ENCODE results near the gene PTPN21. TPM values are rescaled to one million over a fixed set of nuclear protein-coding genes. Genes with fewer than 3 reads are reported as not detected.

PTPN21 gene
- total and polyA plus RNA-seq, 2 donors, result 0.99 to 3.5 TPM

- Histone ChIP-seq H3K36me3 (ENCODE audit: control insufficient read depth in 2 of 2, insufficient read depth in 2 of 2, low read length in 1 of 2) (no peaks in the 10 kb centered on the region), H3K4me3 (ENCODE audit: low read length in 2 of 2) (no peak overlapping the region), H3K4me1 (ENCODE audit: control insufficient read depth in 2 of 2, insufficient read depth in 2 of 2, low read length in 2 of 2) (no peaks in the 10 kb centered on the region), H3K9me3 (ENCODE audit: control insufficient read depth in 2 of 2, insufficient read depth in 1 of 2, low read length in 1 of 2) (peaks cover 0 to 4% of the 10 kb centered on the region in 2 donors), H3K27me3 (ENCODE audit: control insufficient read depth in 2 of 2, insufficient read depth in 1 of 2, low read length in 1 of 2) (no peaks in the 10 kb centered on the region), H3K27ac (ENCODE audit: low read depth in 1 of 2, low read length in 1 of 2) (no peak overlapping the region)
- no peak for DNase-seq (ENCODE audit: low read depth in 6 of 9, low spot score in 9 of 9)
- 94% methylated on average over 3 of the region's 3 CpGs for WGBS
Measured at GRCh38 chr14:88482524-88482923, 72.3 kb downstream of the PTPN21 start.

GRCh38 chr14:88481794-88482193, 73.0 kb downstream of the PTPN21 start:
- no peaks in the 10 kb centered on the region for H3K36me3 ChIP-seq (ENCODE audit: control insufficient read depth in 2 of 2, insufficient read depth in 2 of 2, low read length in 1 of 2)
- no peaks in the 10 kb centered on the region for H3K27me3 ChIP-seq (ENCODE audit: control insufficient read depth in 2 of 2, insufficient read depth in 1 of 2, low read length in 1 of 2)
- peaks cover 0 to 4% of the 10 kb centered on the region in 2 donors for H3K9me3 ChIP-seq (ENCODE audit: control insufficient read depth in 2 of 2, insufficient read depth in 1 of 2, low read length in 1 of 2)
- no peak overlapping the region for H3K27ac ChIP-seq (ENCODE audit: low read depth in 1 of 2, low read length in 1 of 2)
- H3K4me3 ChIP-seq (ENCODE audit: low read length in 2 of 2), result no peak overlapping the region
- DNase-seq (ENCODE audit: low read depth in 6 of 9, low spot score in 9 of 9), result no peak
- WGBS, result 95% methylated on average over 7 of the region's 7 CpGs
- no peaks in the 10 kb centered on the region for H3K4me1 ChIP-seq (ENCODE audit: control insufficient read depth in 2 of 2, insufficient read depth in 2 of 2, low read length in 2 of 2)

DNA sequence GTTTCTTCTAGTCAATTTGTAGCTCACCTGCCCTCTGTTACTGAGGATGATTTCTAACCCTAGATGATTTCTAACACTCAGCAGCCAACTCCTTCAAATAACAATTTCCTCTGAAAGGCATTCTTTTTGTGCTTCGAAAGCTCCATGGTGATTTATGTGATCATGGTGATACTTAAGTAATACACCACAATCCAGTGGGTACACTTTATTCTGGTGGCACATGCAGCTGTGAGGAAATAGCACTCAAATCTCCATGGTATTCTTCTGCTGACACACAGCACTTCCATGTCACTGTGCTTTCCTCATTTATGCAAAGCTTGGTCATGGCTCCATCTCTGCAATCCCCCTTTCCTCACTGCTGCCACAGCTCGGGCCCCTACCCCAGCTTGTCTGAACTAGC, 73.7 kb downstream of the PTPN21 start:
- no peaks in the 10 kb centered on the region for H3K27me3 ChIP-seq (ENCODE audit: control insufficient read depth in 2 of 2, insufficient read depth in 1 of 2, low read length in 1 of 2)
- DNase-seq (ENCODE audit: low read depth in 6 of 9, low spot score in 9 of 9), result no peak
- no peak overlapping the region for H3K27ac ChIP-seq (ENCODE audit: low read depth in 1 of 2, low read length in 1 of 2)
- H3K4me1 ChIP-seq (ENCODE audit: control insufficient read depth in 2 of 2, insufficient read depth in 2 of 2, low read length in 2 of 2), result no peaks in the 10 kb centered on the region
- no peaks in the 10 kb centered on the region for H3K36me3 ChIP-seq (ENCODE audit: control insufficient read depth in 2 of 2, insufficient read depth in 2 of 2, low read length in 1 of 2)
- 87% methylated on average over 2 of the region's 2 CpGs for WGBS
- H3K4me3 ChIP-seq (ENCODE audit: low read length in 2 of 2), result no peak overlapping the region
- peaks cover 0 to 4% of the 10 kb centered on the region in 2 donors for H3K9me3 ChIP-seq (ENCODE audit: control insufficient read depth in 2 of 2, insufficient read depth in 1 of 2, low read length in 1 of 2)

GRCh38 chr14:88479574-88479987, 75.2 kb downstream of the PTPN21 start:
- Histone ChIP-seq H3K27ac (ENCODE audit: low read depth in 1 of 2, low read length in 1 of 2) (no peak overlapping the region), H3K27me3 (ENCODE audit: control insufficient read depth in 2 of 2, insufficient read depth in 1 of 2, low read length in 1 of 2) (no peaks in the 10 kb centered on the region), H3K4me3 (ENCODE audit: low read length in 2 of 2) (no peak overlapping the region), H3K9me3 (ENCODE audit: control insufficient read depth in 2 of 2, insufficient read depth in 1 of 2, low read length in 1 of 2) (peaks cover 0 to 4% of the 10 kb centered on the region in 2 donors), H3K36me3 (ENCODE audit: control insufficient read depth in 2 of 2, insufficient read depth in 2 of 2, low read length in 1 of 2) (no peaks in the 10 kb centered on the region), H3K4me1 (ENCODE audit: control insufficient read depth in 2 of 2, insufficient read depth in 2 of 2, low read length in 2 of 2) (no peaks in the 10 kb centered on the region)
- DNase-seq (ENCODE audit: low read depth in 6 of 9, low spot score in 9 of 9), result no peak
- WGBS, result 91% methylated on average over 40 of the region's 40 CpGs

DNA sequence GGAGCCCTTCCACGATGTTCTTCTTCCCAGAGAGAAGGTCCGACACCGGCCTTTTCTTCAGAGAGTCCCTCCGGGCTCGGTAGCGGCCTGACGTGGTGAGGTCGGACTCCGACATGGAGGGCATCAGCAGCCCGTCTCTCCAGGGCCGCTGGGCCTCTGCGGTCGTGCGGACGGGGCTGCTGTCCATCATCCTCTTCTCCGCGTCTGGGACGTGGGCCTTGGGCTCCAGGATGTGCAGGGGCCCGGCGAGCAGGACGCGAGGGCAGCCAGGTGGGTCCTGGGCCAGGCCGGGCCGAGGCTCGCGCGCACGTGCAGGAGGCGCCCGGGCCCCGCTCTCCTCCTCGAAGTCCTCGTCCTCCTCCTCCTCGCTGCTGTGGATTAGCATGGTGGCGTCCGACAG, 75.9 kb downstream of the PTPN21 start:
- Histone ChIP-seq H3K9me3 (ENCODE audit: control insufficient read depth in 2 of 2, insufficient read depth in 1 of 2, low read length in 1 of 2) (peaks cover 0 to 4% of the 10 kb centered on the region in 2 donors), H3K27ac (ENCODE audit: low read depth in 1 of 2, low read length in 1 of 2) (no peak overlapping the region), H3K36me3 (ENCODE audit: control insufficient read depth in 2 of 2, insufficient read depth in 2 of 2, low read length in 1 of 2) (no peaks in the 10 kb centered on the region), H3K27me3 (ENCODE audit: control insufficient read depth in 2 of 2, insufficient read depth in 1 of 2, low read length in 1 of 2) (no peaks in the 10 kb centered on the region), H3K4me3 (ENCODE audit: low read length in 2 of 2) (no peak overlapping the region), H3K4me1 (ENCODE audit: control insufficient read depth in 2 of 2, insufficient read depth in 2 of 2, low read length in 2 of 2) (no peaks in the 10 kb centered on the region)
- WGBS, result 98% methylated on average over 36 of the region's 36 CpGs
- DNase-seq (ENCODE audit: low read depth in 6 of 9, low spot score in 9 of 9), result no peak

DNA sequence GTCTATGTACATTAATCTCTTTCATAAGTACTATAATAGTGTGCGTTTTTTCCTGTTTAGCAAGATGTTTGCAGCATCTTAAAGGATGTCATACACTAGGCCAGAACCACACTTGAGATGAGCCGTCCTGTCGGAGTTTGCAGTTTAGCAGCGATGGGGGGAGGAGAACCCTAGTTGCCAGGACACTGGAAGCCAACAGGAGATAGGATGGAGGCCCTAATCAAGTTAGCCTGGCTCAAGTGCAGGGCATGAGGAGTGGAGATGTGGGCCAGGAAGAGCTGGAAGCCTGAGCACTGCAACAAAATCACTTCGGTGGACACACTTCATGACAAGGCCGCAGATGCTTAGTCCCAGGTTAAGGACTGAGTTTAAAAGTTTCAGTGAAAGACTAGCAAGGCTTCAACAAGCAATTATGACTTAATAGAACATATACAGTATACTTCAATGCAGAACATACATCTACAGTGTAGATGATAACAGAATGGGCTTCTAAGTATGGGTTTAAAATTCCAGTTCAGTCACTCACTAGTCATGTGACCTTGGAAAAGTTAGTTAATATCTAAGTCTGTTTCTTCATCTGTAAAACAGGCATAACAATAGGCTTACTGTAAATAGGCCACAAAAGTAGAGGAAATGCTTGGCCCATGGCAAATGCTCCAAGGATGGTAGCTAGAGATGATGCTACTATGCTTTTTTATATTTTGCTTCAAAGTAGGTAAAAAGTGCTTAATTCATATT, 77.1 kb downstream of the PTPN21 start:
- Histone ChIP-seq H3K27me3 (ENCODE audit: control insufficient read depth in 2 of 2, insufficient read depth in 1 of 2, low read length in 1 of 2) (no peaks in the 10 kb centered on the region), H3K36me3 (ENCODE audit: control insufficient read depth in 2 of 2, insufficient read depth in 2 of 2, low read length in 1 of 2) (no peaks in the 10 kb centered on the region), H3K4me1 (ENCODE audit: control insufficient read depth in 2 of 2, insufficient read depth in 2 of 2, low read length in 2 of 2) (no peaks in the 10 kb centered on the region), H3K27ac (ENCODE audit: low read depth in 1 of 2, low read length in 1 of 2) (no peak overlapping the region), H3K9me3 (ENCODE audit: control insufficient read depth in 2 of 2, insufficient read depth in 1 of 2, low read length in 1 of 2) (peaks cover 0 to 4% of the 10 kb centered on the region in 2 donors), H3K4me3 (ENCODE audit: low read length in 2 of 2) (no peak overlapping the region)
- no peak for DNase-seq (ENCODE audit: low read depth in 6 of 9, low spot score in 9 of 9)
- 97% methylated on average over 6 of the region's 6 CpGs for whole genome bisulfite sequencing

DNA sequence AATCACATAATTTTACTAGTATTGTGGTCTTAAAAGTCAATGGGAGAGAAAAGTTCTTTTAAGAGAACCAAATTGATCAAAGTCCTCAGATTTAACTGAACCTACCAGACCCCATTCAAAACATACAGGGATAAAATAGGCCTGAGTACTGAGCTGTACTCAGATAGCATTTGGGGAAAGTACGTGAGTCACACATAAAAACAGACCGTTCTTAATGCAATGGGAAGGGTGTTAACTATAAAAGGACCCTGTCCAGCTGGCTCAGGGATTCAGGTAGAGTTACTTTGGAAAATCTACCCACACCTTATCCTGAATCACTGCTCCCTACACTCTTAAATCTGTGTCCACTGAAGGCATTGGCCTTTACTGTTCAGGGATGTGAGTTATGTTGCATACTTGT, 78.0 kb downstream of the PTPN21 start:
- no peak for DNase-seq (ENCODE audit: low read depth in 6 of 9, low spot score in 9 of 9)
- WGBS, result 100% methylated on average over 2 of the region's 2 CpGs
- H3K9me3 ChIP-seq (ENCODE audit: control insufficient read depth in 2 of 2, insufficient read depth in 1 of 2, low read length in 1 of 2), result peaks cover 0 to 4% of the 10 kb centered on the region in 2 donors
- H3K4me1 ChIP-seq (ENCODE audit: control insufficient read depth in 2 of 2, insufficient read depth in 2 of 2, low read length in 2 of 2), result no peaks in the 10 kb centered on the region
- H3K27ac ChIP-seq (ENCODE audit: low read depth in 1 of 2, low read length in 1 of 2), result no peak overlapping the region
- no peaks in the 10 kb centered on the region for H3K36me3 ChIP-seq (ENCODE audit: control insufficient read depth in 2 of 2, insufficient read depth in 2 of 2, low read length in 1 of 2)
- no peak overlapping the region for H3K4me3 ChIP-seq (ENCODE audit: low read length in 2 of 2)
- no peaks in the 10 kb centered on the region for H3K27me3 ChIP-seq (ENCODE audit: control insufficient read depth in 2 of 2, insufficient read depth in 1 of 2, low read length in 1 of 2)

DNA sequence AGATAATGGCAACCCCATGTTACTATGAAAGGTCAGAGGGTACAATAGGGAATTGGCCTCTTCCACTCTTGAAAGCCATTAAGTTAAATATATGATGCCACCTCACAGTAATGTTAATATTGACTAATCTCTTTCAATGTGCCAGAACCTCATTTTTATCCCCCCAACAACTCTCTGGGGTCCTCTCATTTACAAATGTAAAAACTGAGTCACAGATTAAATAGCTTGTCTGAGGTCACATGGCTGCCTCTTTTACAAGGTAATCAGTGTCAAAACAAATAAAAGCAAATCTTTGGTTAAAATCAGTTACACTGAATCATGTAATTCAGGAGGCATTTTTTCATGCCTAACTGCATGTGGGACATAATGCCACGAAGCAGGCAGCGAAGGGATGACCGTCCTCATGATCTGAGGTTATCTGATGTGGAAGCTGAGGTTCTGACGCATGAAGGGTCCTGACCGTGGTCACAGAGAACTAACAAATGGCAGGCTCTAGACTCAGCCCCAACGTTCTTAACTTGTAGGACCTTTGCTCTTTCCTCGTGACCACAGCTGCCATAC, 78.5 kb downstream of the PTPN21 start:
- H3K36me3 ChIP-seq (ENCODE audit: control insufficient read depth in 2 of 2, insufficient read depth in 2 of 2, low read length in 1 of 2), result no peaks in the 10 kb centered on the region
- H3K4me3 ChIP-seq (ENCODE audit: low read length in 2 of 2), result no peak overlapping the region
- 83% methylated on average over 7 of the region's 7 CpGs for WGBS
- H3K27ac ChIP-seq (ENCODE audit: low read depth in 1 of 2, low read length in 1 of 2), result no peak overlapping the region
- no peaks in the 10 kb centered on the region for H3K27me3 ChIP-seq (ENCODE audit: control insufficient read depth in 2 of 2, insufficient read depth in 1 of 2, low read length in 1 of 2)
- no peaks in the 10 kb centered on the region for H3K4me1 ChIP-seq (ENCODE audit: control insufficient read depth in 2 of 2, insufficient read depth in 2 of 2, low read length in 2 of 2)
- H3K9me3 ChIP-seq (ENCODE audit: control insufficient read depth in 2 of 2, insufficient read depth in 1 of 2, low read length in 1 of 2), result peaks cover 0 to 4% of the 10 kb centered on the region in 2 donors
- no peak for DNase-seq (ENCODE audit: low read depth in 6 of 9, low spot score in 9 of 9)

- 95% methylated on average over 1 of the region's 1 CpG for WGBS
- Histone ChIP-seq H3K9me3 (ENCODE audit: control insufficient read depth in 2 of 2, insufficient read depth in 1 of 2, low read length in 1 of 2) (no peaks in the 10 kb centered on the region), H3K27ac (ENCODE audit: low read depth in 1 of 2, low read length in 1 of 2) (no peak overlapping the region), H3K4me1 (ENCODE audit: control insufficient read depth in 2 of 2, insufficient read depth in 2 of 2, low read length in 2 of 2) (no peaks in the 10 kb centered on the region), H3K27me3 (ENCODE audit: control insufficient read depth in 2 of 2, insufficient read depth in 1 of 2, low read length in 1 of 2) (no peaks in the 10 kb centered on the region), H3K4me3 (ENCODE audit: low read length in 2 of 2) (no peak overlapping the region), H3K36me3 (ENCODE audit: control insufficient read depth in 2 of 2, insufficient read depth in 2 of 2, low read length in 1 of 2) (no peaks in the 10 kb centered on the region)
- no peak for DNase-seq (ENCODE audit: low read depth in 6 of 9, low spot score in 9 of 9)
Measured at GRCh38 chr14:88473791-88474190, 81.0 kb downstream of the PTPN21 start.

Data from thymus (tissue), 11 donors.